ENCODE results near the gene FBXO4. TPM values are rescaled to one million over a fixed set of nuclear protein-coding genes. Genes with fewer than 3 reads are reported as not detected.

The FBXO4 gene, protein sequence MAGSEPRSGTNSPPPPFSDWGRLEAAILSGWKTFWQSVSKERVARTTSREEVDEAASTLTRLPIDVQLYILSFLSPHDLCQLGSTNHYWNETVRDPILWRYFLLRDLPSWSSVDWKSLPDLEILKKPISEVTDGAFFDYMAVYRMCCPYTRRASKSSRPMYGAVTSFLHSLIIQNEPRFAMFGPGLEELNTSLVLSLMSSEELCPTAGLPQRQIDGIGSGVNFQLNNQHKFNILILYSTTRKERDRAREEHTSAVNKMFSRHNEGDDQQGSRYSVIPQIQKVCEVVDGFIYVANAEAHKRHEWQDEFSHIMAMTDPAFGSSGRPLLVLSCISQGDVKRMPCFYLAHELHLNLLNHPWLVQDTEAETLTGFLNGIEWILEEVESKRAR
- 8.5 TPM for total RNA-seq
- long read RNA-seq, partial matches to known transcripts = 0 of 6 reads
- long read RNA-seq, other reads (novel, unspliced or antisense) = 2 of 6 reads

DNA sequence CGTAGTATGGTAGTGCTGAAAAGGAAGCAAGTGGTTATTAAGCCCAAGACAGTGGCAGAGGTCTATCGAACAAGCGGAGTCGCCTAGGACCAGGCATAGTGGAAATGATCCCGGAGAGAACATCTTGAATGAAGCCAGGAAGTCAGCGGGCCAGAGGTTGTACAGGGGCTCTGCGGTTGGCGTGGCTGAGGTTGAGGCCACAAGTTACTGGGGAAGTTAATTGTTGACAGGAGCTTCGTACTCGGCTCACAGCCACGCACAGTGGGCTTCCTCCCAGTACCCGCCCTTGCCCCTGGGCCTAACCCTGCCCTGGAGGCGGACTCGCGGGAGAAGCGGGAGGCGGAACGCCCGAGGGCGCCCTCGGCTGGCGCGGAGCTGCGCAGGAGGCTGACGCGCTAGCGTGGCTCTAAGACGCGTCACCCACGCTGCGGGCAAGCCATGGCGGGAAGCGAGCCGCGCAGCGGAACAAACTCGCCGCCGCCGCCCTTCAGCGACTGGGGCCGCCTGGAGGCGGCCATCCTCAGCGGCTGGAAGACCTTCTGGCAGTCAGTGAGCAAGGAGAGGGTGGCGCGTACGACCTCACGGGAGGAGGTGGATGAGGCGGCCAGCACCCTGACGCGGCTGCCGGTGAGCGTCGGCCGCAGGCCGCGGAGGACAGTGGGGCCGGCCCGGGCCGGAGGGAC is at the start of gene FBXO4:
Gene FBXO4 (plus strand): TSS at position 410 of the 683 bp plus-strand sequence. CDS start 29 bp downstream, at position 439.
- peaks cover 14% of the 10 kb centered on the region for H3K4me1 ChIP-seq
- DNase-seq = peak; percentile 94
- no peaks in the 10 kb centered on the region for H3K27me3 ChIP-seq (ENCODE audit: low read depth)
- ATAC-seq = peak; percentile 99 to 100
- H3K36me3 ChIP-seq = peaks cover 21% of the 10 kb centered on the region
- H3K27ac ChIP-seq = peak within 1 kb of the TSS; percentile 95
- peak within 1 kb of the TSS; percentile 79 for H3K4me3 ChIP-seq
- TF ChIP-seq, protein P1, sequence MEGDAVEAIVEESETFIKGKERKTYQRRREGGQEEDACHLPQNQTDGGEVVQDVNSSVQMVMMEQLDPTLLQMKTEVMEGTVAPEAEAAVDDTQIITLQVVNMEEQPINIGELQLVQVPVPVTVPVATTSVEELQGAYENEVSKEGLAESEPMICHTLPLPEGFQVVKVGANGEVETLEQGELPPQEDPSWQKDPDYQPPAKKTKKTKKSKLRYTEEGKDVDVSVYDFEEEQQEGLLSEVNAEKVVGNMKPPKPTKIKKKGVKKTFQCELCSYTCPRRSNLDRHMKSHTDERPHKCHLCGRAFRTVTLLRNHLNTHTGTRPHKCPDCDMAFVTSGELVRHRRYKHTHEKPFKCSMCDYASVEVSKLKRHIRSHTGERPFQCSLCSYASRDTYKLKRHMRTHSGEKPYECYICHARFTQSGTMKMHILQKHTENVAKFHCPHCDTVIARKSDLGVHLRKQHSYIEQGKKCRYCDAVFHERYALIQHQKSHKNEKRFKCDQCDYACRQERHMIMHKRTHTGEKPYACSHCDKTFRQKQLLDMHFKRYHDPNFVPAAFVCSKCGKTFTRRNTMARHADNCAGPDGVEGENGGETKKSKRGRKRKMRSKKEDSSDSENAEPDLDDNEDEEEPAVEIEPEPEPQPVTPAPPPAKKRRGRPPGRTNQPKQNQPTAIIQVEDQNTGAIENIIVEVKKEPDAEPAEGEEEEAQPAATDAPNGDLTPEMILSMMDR (IDR thresholded peaks at IDR 0.05) = peak; percentile 77
- H3K9me3 ChIP-seq = no peaks in the 10 kb centered on the region
- intact Hi-C loops (cut with DNase I) = no loop called here

DNA sequence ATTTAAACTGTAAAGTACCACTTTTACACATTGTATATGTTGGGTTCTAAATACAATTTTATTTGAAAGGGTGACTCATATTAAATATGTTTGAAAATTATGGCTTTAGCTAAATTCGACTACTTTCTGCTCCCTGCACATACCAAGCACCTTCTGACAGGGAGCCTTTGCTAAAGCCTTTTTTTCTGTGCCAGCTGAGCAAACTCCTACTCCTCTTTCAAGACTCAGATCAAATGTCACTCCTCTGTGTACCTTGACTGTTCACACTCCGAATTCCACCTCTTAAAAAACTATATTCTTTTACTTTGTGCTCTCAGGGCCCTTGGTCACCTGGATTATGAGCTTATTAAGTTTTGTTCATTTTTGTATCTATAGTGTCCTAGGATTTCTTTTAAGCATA is 48.4 kb upstream of the FBXO4 start:
- intact Hi-C loops (cut with DNase I) = no loop called here
- Histone ChIP-seq H3K27me3 (ENCODE audit: low read depth) (no peaks in the 10 kb centered on the region), H3K27ac (no peak overlapping the region), H3K36me3 (no peaks in the 10 kb centered on the region), H3K4me1 (no peaks in the 10 kb centered on the region), H3K9me3 (no peaks in the 10 kb centered on the region), H3K4me3 (no peak overlapping the region)
- TF ChIP-seq, protein P1 (IDR thresholded peaks at IDR 0.05) = no peak
- DNase-seq = no peak
- ATAC-seq = no peak

DNA sequence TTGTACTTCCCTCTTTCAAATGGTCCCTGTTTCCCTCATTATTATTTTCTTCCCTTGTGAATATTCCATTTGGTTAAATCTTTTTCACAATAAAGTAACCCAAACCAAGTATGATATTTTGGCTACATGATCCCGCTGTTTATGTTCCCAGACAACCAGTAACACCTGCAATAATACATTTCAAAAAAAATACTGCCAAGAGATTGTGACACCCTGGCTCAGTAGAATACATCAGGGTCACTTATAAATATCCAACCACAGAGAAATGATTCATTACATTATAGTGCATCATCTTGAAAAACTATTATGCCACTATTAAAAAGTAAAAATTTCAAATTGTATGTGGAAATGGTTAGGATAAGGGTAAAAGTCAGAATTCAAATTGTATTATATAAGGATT is 47.7 kb upstream of the FBXO4 start:
- H3K9me3 ChIP-seq = no peaks in the 10 kb centered on the region
- TF ChIP-seq, protein P1 (IDR thresholded peaks at IDR 0.05) = no peak
- ATAC-seq (no peak), DNase-seq (no peak)
- H3K4me3 ChIP-seq = no peak overlapping the region
- H3K27me3 ChIP-seq (ENCODE audit: low read depth) = no peaks in the 10 kb centered on the region
- no peaks in the 10 kb centered on the region for H3K4me1 ChIP-seq
- intact Hi-C loops (cut with DNase I) = no loop called here
- no peak overlapping the region for H3K27ac ChIP-seq
- H3K36me3 ChIP-seq = no peaks in the 10 kb centered on the region

DNA sequence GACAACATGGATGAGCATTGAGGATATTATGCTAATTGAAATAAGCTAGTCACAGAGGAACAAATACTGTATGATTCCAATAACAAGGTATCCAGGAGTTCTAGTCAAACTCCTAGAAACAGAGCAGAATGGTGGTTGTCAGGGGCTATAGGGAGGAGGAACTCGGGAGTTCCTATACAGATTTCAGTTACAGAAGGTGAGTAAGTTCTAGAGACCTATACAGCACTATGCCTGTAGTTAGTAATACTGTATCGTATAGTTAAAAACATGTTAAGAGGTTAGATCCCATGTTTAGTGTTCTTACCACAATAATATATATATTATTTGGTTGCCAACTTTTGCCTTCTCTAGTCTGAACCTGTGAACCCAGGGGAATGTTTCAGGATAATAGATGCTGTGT is 46.9 kb upstream of the FBXO4 start:
- TF ChIP-seq, protein P1 (IDR thresholded peaks at IDR 0.05) = no peak
- no peaks in the 10 kb centered on the region for H3K9me3 ChIP-seq
- no peak overlapping the region for H3K4me3 ChIP-seq
- intact Hi-C loops (cut with DNase I) = no loop called here
- no peak overlapping the region for H3K27ac ChIP-seq
- no peak for ATAC-seq
- no peak for DNase-seq
- no peaks in the 10 kb centered on the region for H3K27me3 ChIP-seq (ENCODE audit: low read depth)
- no peaks in the 10 kb centered on the region for H3K36me3 ChIP-seq
- H3K4me1 ChIP-seq = no peaks in the 10 kb centered on the region

DNA sequence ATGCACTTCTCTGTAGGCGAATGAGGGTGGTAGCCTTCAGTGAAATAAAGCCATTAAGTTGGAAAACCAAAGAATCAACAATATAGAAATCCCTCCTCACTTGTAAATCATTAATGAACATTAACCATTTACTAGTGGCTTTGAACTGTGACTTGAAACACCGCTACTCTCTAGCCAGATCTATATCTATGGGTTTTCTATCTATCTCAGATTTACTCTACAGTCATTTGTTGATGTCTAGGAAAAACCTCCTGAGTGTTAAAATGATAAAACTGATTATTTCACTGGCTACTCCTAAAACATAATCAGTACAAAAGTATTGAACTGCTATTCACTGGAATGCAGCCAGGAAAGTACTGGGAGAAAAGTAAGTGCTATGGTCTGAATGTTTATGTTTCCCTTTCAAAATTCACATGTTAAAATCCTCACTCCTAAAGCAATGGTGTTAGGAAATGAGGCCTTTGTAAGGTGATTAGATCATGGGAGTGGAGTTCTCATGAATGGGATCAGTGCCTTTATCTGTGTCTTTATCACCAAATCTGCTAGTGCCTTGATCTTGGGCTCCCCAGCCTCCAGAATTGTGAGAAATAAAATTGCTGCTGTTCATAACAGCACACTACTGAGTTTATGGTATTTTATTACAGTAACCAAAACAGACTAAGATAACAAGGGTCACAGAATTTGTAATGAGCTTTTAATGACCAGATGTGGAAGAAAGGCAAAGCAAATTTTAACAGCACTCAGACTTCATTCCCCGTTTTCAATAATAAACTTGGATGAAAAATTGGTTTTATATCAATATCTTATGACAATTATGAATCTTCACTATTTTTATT is 46.2 kb upstream of the FBXO4 start:
- H3K4me1 ChIP-seq = no peaks in the 10 kb centered on the region
- no peaks in the 10 kb centered on the region for H3K27me3 ChIP-seq (ENCODE audit: low read depth)
- ATAC-seq (no peak), DNase-seq (no peak)
- TF ChIP-seq, protein P1 (IDR thresholded peaks at IDR 0.05) = no peak
- intact Hi-C loops (cut with DNase I) = no loop called here
- H3K36me3 ChIP-seq = no peaks in the 10 kb centered on the region
- H3K9me3 ChIP-seq = no peaks in the 10 kb centered on the region
- no peak overlapping the region for H3K27ac ChIP-seq
- no peak overlapping the region for H3K4me3 ChIP-seq

Measured in lower lobe of right lung (tissue), 2 donors.